ENCODE data around the gene RAB36.

The RAB36 gene

DNA sequence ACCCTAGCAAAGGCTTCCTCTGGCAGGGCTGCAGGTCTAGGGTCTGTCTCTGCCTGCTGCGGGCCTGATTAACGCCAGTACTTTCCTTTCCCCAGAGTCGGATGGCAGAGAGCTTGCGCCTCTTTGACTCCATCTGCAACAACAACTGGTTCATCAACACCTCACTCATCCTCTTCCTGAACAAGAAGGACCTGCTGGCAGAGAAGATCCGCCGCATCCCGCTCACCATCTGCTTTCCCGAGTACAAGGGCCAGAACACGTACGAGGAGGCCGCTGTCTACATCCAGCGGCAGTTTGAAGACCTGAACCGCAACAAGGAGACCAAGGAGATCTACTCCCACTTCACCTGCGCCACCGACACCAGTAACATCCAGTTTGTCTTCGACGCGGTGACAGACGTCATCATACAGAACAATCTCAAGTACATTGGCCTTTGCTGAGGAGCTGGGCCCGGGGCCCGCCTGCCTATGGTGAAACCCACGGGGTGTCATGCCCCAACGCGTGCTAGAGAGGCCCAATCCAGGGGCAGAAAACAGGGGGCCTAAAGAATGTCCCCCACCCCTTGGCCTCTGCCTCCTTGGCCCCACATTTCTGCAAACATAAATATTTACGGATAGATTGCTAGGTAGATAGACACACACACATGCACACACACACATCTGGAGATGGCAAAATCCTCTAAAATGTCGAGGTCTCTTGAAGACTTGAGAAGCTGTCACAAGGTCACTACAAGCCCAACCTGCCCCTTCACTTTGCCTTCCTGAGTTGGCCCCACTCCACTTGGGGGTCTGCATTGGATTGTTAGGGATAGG, 22.1 kb upstream of the RAB36 start:
- Histone ChIP-seq H3K4me1 (ENCODE audit: low read length) (peaks cover 5% of the 10 kb centered on the region), H3K9me3 (replicated peaks; ENCODE audit: insufficient read depth, low read length) (no peaks in the 10 kb centered on the region), H3K9me2 (replicated peaks; ENCODE audit: insufficient read depth, low read length) (no peaks in the 10 kb centered on the region), H3K27ac (ENCODE audit: low read length) (no peak overlapping the region), H3K4me3 (ENCODE audit: low read length) (no peak overlapping the region), H3K4me2 (ENCODE audit: low read depth, low read length) (no peak overlapping the region), H3K79me2 (ENCODE audit: low read length) (no peaks in the 10 kb centered on the region), H4K20me1 (ENCODE audit: insufficient read depth, low read length) (no peaks in the 10 kb centered on the region), H2AFZ (ENCODE audit: low read length) (no peak overlapping the region), H3F3A (ENCODE audit: insufficient read depth, low read length) (no peaks in the 10 kb centered on the region), H3K27me3 (replicated peaks; ENCODE audit: insufficient read depth, low read length) (no peaks in the 10 kb centered on the region), H3K36me3 (replicated peaks; ENCODE audit: insufficient read depth, low read length) (no peaks in the 10 kb centered on the region), H3K9ac (ENCODE audit: low read length) (no peak overlapping the region)
- DNase-seq, result no peak
- TF ChIP-seq EZH2phosphoT487 (IDR thresholded peaks at IDR 0.05; ENCODE audit: low read length) (no peak), EZH2 (optimal IDR thresholded peaks at IDR 0.05; ENCODE audit: low read depth, low read length) (no peak)
- TF ChIP-seq, protein P1, sequence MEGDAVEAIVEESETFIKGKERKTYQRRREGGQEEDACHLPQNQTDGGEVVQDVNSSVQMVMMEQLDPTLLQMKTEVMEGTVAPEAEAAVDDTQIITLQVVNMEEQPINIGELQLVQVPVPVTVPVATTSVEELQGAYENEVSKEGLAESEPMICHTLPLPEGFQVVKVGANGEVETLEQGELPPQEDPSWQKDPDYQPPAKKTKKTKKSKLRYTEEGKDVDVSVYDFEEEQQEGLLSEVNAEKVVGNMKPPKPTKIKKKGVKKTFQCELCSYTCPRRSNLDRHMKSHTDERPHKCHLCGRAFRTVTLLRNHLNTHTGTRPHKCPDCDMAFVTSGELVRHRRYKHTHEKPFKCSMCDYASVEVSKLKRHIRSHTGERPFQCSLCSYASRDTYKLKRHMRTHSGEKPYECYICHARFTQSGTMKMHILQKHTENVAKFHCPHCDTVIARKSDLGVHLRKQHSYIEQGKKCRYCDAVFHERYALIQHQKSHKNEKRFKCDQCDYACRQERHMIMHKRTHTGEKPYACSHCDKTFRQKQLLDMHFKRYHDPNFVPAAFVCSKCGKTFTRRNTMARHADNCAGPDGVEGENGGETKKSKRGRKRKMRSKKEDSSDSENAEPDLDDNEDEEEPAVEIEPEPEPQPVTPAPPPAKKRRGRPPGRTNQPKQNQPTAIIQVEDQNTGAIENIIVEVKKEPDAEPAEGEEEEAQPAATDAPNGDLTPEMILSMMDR (IDR thresholded peaks at IDR 0.05; ENCODE audit: low read length), result no peak

DNA sequence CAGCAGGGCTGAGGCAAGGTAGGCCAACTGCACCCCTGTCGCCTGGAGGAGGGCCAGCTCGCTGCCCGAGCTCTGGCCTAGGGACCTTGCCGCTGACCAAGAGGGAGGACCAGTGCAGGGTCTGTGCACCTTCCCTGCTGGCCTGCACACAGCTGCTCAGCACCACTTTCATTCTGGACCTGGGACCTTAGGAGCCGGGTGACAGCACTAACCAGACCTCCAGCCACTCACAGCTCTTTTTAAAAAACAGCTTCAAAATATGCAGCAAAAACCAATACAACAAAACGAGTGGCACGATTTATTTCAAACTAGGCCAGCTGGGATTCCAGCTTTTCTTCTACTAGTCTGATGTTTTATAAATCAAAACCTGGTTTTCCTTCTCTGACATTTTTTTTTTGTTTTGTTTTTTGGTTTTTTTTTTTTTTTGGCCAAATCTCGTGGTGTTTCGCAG, 21.4 kb upstream of the RAB36 start:
- Histone ChIP-seq H3K79me2 (ENCODE audit: low read length) (no peaks in the 10 kb centered on the region), H3K9ac (ENCODE audit: low read length) (no peak overlapping the region), H4K20me1 (ENCODE audit: insufficient read depth, low read length) (no peaks in the 10 kb centered on the region), H3K4me3 (ENCODE audit: low read length) (no peak overlapping the region), H2AFZ (ENCODE audit: low read length) (no peak overlapping the region), H3K9me3 (replicated peaks; ENCODE audit: insufficient read depth, low read length) (no peaks in the 10 kb centered on the region), H3K4me1 (ENCODE audit: low read length) (peaks cover 11% of the 10 kb centered on the region), H3K27ac (ENCODE audit: low read length) (no peak overlapping the region), H3K27me3 (replicated peaks; ENCODE audit: insufficient read depth, low read length) (no peaks in the 10 kb centered on the region), H3F3A (ENCODE audit: insufficient read depth, low read length) (no peaks in the 10 kb centered on the region), H3K9me2 (replicated peaks; ENCODE audit: insufficient read depth, low read length) (no peaks in the 10 kb centered on the region), H3K4me2 (ENCODE audit: low read depth, low read length) (no peak overlapping the region), H3K36me3 (replicated peaks; ENCODE audit: insufficient read depth, low read length) (no peaks in the 10 kb centered on the region)
- TF ChIP-seq, protein P1 (IDR thresholded peaks at IDR 0.05; ENCODE audit: low read length), result no peak
- TF ChIP-seq EZH2phosphoT487 (IDR thresholded peaks at IDR 0.05; ENCODE audit: low read length) (no peak), EZH2 (optimal IDR thresholded peaks at IDR 0.05; ENCODE audit: low read depth, low read length) (no peak)
- no peak for DNase-seq

DNA sequence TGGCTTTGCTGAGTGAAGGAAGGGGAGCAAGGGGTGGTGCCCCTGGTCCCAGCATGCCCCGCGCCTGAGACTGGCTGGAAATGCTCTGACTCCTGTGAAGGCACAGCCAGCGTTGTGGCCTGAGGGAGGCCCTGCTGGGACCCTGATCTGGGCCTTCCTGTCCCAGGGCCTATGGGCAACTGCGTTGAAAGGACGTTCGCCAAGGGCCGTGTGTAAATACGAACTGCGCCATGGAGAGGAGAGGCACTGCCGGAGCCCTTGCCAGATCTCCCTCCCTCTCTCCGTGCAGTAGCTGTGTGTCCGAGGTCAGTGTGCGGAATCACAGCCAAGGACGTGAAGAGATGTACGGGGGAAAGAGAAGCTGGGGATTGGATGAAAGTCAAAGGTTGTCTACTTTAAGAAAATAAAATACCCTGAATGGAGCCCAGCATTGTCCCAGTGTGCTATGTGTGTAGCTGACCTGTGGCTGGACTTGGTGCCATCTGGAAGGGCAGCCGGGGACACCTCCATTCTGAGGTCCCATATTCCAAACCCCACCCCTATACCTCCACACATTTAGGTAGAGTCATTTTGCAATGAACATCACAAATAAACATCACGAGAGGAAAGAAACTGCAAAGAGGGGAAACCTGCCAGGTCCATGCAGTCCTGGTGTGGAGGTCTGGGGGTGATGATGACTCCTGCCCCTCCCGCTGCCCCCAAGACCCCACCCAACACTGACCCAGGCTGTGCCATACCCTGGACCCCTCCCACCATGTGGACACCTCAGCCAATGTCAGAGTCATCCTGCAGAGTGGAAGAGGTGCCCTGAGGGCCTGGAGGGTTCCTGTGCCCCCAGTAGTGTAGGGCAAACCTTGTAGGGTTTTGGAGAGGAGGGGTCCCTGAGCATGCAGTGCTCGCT, 20.4 kb upstream of the RAB36 start:
- Histone ChIP-seq H3K9me2 (replicated peaks; ENCODE audit: insufficient read depth, low read length) (no peaks in the 10 kb centered on the region), H3K9ac (ENCODE audit: low read length) (no peak overlapping the region), H2AFZ (ENCODE audit: low read length) (no peak overlapping the region), H4K20me1 (ENCODE audit: insufficient read depth, low read length) (no peaks in the 10 kb centered on the region), H3K4me2 (ENCODE audit: low read depth, low read length) (no peak overlapping the region), H3K27ac (ENCODE audit: low read length) (no peak overlapping the region), H3F3A (ENCODE audit: insufficient read depth, low read length) (no peaks in the 10 kb centered on the region), H3K9me3 (replicated peaks; ENCODE audit: insufficient read depth, low read length) (no peaks in the 10 kb centered on the region), H3K4me1 (ENCODE audit: low read length) (peaks cover 12% of the 10 kb centered on the region), H3K4me3 (ENCODE audit: low read length) (no peak overlapping the region), H3K27me3 (replicated peaks; ENCODE audit: insufficient read depth, low read length) (no peaks in the 10 kb centered on the region), H3K79me2 (ENCODE audit: low read length) (no peaks in the 10 kb centered on the region), H3K36me3 (replicated peaks; ENCODE audit: insufficient read depth, low read length) (no peaks in the 10 kb centered on the region)
- no peak for DNase-seq
- no peak for TF ChIP-seq EZH2 (optimal IDR thresholded peaks at IDR 0.05; ENCODE audit: low read depth, low read length)
- no peak for TF ChIP-seq EZH2phosphoT487 (IDR thresholded peaks at IDR 0.05; ENCODE audit: low read length)
- TF ChIP-seq, protein P1 (IDR thresholded peaks at IDR 0.05; ENCODE audit: low read length), result no peak
